ENCODE data around the gene SYNM. TPM values are rescaled to one million over a fixed set of nuclear protein-coding genes. Genes with fewer than 3 reads are reported as not detected.

Gene SYNM
- total RNA-seq, 2 donors from 2014 or later, result 2.3 to 12.5 TPM

DNA sequence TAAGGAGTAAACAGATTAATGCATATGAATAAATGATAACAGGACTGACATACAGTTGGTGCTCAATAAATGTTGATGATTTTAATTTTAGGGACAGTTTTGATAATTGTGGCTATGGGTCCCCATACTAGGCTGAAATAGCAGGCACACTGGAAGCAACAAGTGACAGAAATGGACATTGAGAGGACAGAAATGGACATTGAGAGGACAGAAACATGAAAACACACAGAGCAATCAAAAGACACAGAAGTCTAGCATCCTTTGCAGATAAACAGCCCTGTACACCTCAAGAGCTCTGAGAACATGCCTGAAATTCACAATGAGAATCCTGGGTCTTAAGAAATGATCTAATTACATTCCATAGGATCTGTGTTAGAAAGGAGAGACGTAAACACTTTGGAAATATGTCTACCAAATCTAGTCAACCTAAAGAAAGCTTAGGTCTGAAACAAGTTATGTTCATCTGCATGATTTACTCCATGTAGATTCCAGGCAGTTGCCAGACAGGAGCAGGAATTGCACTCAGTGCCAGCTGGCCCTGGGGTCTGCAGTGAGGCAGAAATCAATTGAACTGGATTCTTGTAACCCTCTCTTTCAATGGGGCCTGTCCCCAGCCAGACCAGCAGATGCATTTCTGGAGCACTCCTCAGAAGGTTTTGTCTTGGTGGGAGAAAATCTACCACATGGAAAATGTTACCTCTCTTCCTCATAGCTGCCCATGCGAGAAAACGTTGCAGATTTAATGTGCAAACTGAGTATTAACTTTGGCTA, 60.3 kb downstream of the SYNM start:
- Histone ChIP-seq H3K36me3 (ENCODE audit: control insufficient read depth, insufficient read depth, low read length) (peaks cover 13% of the 10 kb centered on the region), H3K27me3 (ENCODE audit: control insufficient read depth, insufficient read depth, low read length, poor library complexity, severe bottlenecking) (no peaks in the 10 kb centered on the region), H3K9ac (ENCODE audit: extremely low read depth, low read length, poor library complexity, severe bottlenecking) (no peak overlapping the region), H3K4me1 (ENCODE audit: control insufficient read depth, insufficient read depth, low read length) (peaks cover 4% of the 10 kb centered on the region), H3K27ac (ENCODE audit: low read depth, low read length) (no peak overlapping the region), H3K4me3 (ENCODE audit: low read length) (no peak overlapping the region), H3K9me3 (ENCODE audit: control insufficient read depth, low read length) (no peaks in the 10 kb centered on the region)
- DNase-seq, result no peak
- Mint-ChIP-seq H3K27me3 (ENCODE audit: insufficient read depth) (no peaks in the 10 kb centered on the region), H3K4me3 (no peak overlapping the region), H3K9me3 (no peaks in the 10 kb centered on the region), H3K27ac (no peak overlapping the region), H3K4me1 (peaks cover 7% of the 10 kb centered on the region), H3K36me3 (ENCODE audit: low read depth) (peaks cover 17% of the 10 kb centered on the region)
- 91 to 96% methylated on average over 1 to 3 of the region's 3 CpGs for WGBS, 2 experiments (ENCODE audit: insufficient coverage in 1 of 2, insufficient read length in 1 of 2)
- TF ChIP-seq CTCF (conservative IDR thresholded peaks at IDR 0.05), result no peak

DNA sequence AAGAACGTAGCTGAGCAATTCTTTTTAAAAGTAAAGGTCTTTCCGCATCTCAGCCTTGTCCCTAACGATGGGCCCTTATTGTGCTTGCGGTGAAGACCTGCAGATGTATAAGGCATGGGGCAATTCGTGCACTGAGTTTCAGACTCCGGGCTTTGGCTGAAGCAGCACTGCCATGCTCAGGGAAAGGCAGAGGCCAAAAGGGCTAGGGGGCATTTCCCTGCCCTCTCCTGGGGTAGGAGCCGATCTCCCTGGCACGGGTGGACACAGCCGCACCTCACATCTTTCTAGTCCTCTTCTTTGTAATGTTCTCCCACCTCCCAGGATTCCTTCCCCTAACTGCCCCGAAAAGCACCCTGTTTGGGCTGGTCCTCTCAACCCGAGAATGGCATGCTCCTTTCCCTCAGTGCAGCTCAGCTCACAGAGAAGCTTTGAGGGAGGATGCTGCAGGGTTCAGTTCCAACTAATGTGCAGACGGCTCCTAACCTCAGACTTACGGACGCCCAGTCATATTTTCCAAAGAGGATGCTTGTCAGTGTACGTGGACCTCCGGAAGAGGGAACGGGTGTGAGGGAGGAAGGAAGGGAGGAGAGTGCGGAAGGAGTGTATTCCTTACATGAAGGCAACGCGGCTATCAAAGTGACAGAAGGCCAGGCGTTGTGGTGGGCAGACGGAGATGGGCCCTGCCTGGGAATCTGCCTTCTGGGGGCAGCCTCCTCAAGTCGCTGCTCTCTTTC, 61.2 kb downstream of the SYNM start:
- Histone ChIP-seq H3K27ac (ENCODE audit: low read depth, low read length) (no peak overlapping the region), H3K9ac (ENCODE audit: extremely low read depth, low read length, poor library complexity, severe bottlenecking) (no peak overlapping the region), H3K9me3 (ENCODE audit: control insufficient read depth, low read length) (no peaks in the 10 kb centered on the region), H3K4me1 (ENCODE audit: control insufficient read depth, insufficient read depth, low read length) (peaks cover 4% of the 10 kb centered on the region), H3K27me3 (ENCODE audit: control insufficient read depth, insufficient read depth, low read length, poor library complexity, severe bottlenecking) (no peaks in the 10 kb centered on the region), H3K4me3 (ENCODE audit: low read length) (no peak overlapping the region), H3K36me3 (ENCODE audit: control insufficient read depth, insufficient read depth, low read length) (peaks cover 20% of the 10 kb centered on the region)
- no peak for TF ChIP-seq CTCF (conservative IDR thresholded peaks at IDR 0.05)
- H3K4me3 Mint-ChIP-seq, result no peak overlapping the region
- peaks cover 24% of the 10 kb centered on the region for H3K36me3 Mint-ChIP-seq (ENCODE audit: low read depth)
- no peak overlapping the region for H3K27ac Mint-ChIP-seq
- H3K27me3 Mint-ChIP-seq (ENCODE audit: insufficient read depth), result no peaks in the 10 kb centered on the region
- H3K4me1 Mint-ChIP-seq, result peaks cover 9% of the 10 kb centered on the region
- WGBS, 2 experiments (ENCODE audit: insufficient coverage in 1 of 2, insufficient read length in 1 of 2), result 92 to 95% methylated on average over 23 of the region's 23 CpGs
- DNase-seq, result peak; percentile 33
- no peaks in the 10 kb centered on the region for H3K9me3 Mint-ChIP-seq

- Mint-ChIP-seq H3K27me3 (ENCODE audit: insufficient read depth) (no peaks in the 10 kb centered on the region), H3K9me3 (no peaks in the 10 kb centered on the region), H3K27ac (no peak overlapping the region), H3K4me1 (peaks cover 9% of the 10 kb centered on the region), H3K4me3 (no peak overlapping the region), H3K36me3 (ENCODE audit: low read depth) (peaks cover 25% of the 10 kb centered on the region)
- no peak overlapping the region for H3K27ac ChIP-seq (ENCODE audit: low read depth, low read length)
- peaks cover 15% of the 10 kb centered on the region for H3K36me3 ChIP-seq (ENCODE audit: control insufficient read depth, insufficient read depth, low read length)
- peaks cover 4% of the 10 kb centered on the region for H3K4me1 ChIP-seq (ENCODE audit: control insufficient read depth, insufficient read depth, low read length)
- H3K9me3 ChIP-seq (ENCODE audit: control insufficient read depth, low read length), result no peaks in the 10 kb centered on the region
- no peaks in the 10 kb centered on the region for H3K27me3 ChIP-seq (ENCODE audit: control insufficient read depth, insufficient read depth, low read length, poor library complexity, severe bottlenecking)
- WGBS, 2 experiments (ENCODE audit: insufficient coverage in 1 of 2, insufficient read length in 1 of 2), result 90 to 96% methylated on average over 3 to 5 of the region's 5 CpGs
- H3K4me3 ChIP-seq (ENCODE audit: low read length), result no peak overlapping the region
- no peak for DNase-seq
- no peak overlapping the region for H3K9ac ChIP-seq (ENCODE audit: extremely low read depth, low read length, poor library complexity, severe bottlenecking)
- TF ChIP-seq CTCF (conservative IDR thresholded peaks at IDR 0.05), result no peak
Observed at GRCh38 chr15:99167201-99167600, 62.3 kb downstream of the SYNM start.

Measured in endodermal cell (in vitro differentiated cells).